A549 treated with Mapracorat at 1 μM for 4 hours (cell line): ENCODE measurements around the gene DUOXA1. TPM values are rescaled to one million over a fixed set of nuclear protein-coding genes. Genes with fewer than 3 reads are reported as not detected.

ENCODE experiments used
- total RNA-seq: library from RNA; stranded (reverse); fragments of 200-300 nt; extraction: Qiagen RNA extraction; gene quantifications from 5 replicates; pipeline ENCODE4 v1.2.3, GENCODE V29; 2022

DUOXA1 gene
- total RNA-seq: 0.06 to 0.34 TPM (median 0.15 TPM) in 4 of 5 replicates, not detected in the other

DNA sequence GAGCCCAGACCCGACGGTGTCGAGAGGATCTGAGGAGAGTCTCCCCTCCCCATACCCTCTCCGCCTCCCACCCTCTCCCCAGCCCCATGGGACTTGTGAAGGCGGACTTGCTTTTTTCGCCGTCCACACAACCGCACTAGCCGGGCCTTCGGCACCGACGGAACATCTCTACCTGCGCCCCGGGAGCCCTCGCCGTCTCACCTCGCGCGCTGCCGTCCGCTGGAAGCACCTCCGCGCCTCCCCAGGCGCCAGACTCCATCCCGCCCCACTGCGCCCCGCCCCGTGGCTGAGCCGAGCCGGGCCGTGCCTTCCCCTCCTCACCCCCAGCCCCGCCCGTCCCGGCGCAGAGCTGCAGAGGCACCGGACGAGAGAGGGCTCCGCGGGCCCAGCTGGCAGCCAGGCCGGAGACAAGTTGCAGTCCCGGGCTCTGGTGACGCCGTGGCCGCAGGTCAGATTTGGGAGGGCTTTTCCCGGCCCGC lies at the start of gene DUOXA1, which contains the start of gene DUOX1:
Gene DUOXA1 (minus strand): TSS at position 229 of the 479 bp plus-strand sequence. CDS start 6,865 bp downstream, outside the sequence.
Gene DUOX1 (plus strand): TSS at position 344 of the 479 bp plus-strand sequence. CDS start 1,973 bp downstream, outside the sequence.

DNA sequence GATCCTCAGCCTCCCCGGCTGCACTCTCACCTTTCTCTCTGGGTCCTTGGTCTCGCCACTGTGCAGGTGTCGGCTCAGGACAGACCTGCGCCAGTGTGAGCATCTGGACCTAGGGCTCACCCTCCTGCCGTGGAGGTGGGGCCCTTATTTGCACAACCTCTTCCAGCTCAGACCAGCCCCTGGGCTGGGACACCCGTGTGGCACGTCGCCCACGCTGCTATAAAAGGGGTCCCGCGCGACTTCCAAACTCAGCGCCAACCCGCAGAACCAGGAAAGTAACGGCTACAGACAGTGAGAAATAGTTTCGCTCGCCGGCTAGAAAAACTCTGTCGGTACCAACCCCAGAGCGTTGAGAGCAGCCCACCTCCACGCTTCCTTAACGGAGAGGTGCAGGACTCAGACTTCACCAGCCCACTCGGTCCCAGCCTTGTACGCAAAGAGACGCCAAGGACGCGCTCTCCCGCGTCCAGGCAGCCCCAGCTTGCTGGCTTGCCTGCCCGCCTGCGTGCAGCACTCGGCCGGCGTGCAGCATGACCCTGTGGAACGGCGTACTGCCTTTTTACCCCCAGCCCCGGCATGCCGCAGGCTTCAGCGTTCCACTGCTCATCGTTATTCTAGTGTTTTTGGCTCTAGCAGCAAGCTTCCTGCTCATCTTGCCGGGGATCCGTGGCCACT lies 15.5 kb downstream of the DUOXA1 start, which contains the start of the genes DUOX2 and DUOXA2:
Gene DUOX2 (minus strand): TSS at position 97 of the 675 bp plus-strand sequence. CDS start 761 bp downstream, outside the sequence.
Gene DUOXA2 (plus strand): TSS at position 251 of the 675 bp plus-strand sequence. CDS start 280 bp downstream, at position 531.

Other genes starting within 250 kb of the DUOXA1 start
- not detected in 5 replicates for gene TERB2, start 173.2 kb downstream of the DUOXA1 start, total RNA-seq
- 29.8 to 37.5 TPM (median 32.2 TPM) in 5 replicates for gene SORD, start 106.7 kb downstream of the DUOXA1 start, total RNA-seq
- 0.02 to 0.06 TPM (median 0.03 TPM) in 4 of 5 replicates, not detected in the other for gene DUOX2, start 15.7 kb downstream of the DUOXA1 start, total RNA-seq
- gene DUOXA2, start 15.6 kb downstream of the DUOXA1 start, total RNA-seq: not detected in 5 replicates
- not detected in 5 replicates for gene DUOX1, start 115 bp upstream of the DUOXA1 start, total RNA-seq
- gene SHF, start 58.1 kb upstream of the DUOXA1 start, total RNA-seq: 0.53 to 1.2 TPM (median 0.70 TPM) in 5 replicates
- not detected in 5 replicates for gene SLC28A2, start 122.4 kb upstream of the DUOXA1 start, total RNA-seq
- 1.8 to 2.9 TPM (median 2.5 TPM) in 5 replicates for gene GATM, start 248.7 kb upstream of the DUOXA1 start, total RNA-seq